GM23248 (cell line): Measurements from ENCODE around the gene NXPE4. TPM values are rescaled to one million over a fixed set of nuclear protein-coding genes. Genes with fewer than 3 reads are reported as not detected.
"Not testable (repeated sequence)": the region's sequence is repeated elsewhere in the genome, so short reads cannot be mapped to it uniquely, and the experiment has no call there.

ENCODE experiments used
- DNase-seq: peaks from one replicate; pipeline ENCODE4 v3.0.0-alpha.2; 2015
- H2AFZ ChIP-seq: fragments of 200-600 bp; sonication (generic); 2 replicates; pipeline ENCODE4 v1.6.1; 2016; ENCODE audit warnings: antibody characterized with exemption
- H3F3A ChIP-seq: fragments of 200-600 bp; sonication (generic); 2 replicates; pipeline ENCODE4 v1.6.1; 2016; ENCODE audit warnings: mild to moderate bottlenecking, antibody characterized with exemption, mixed run types; ENCODE audit not compliant: insufficient read depth
- H3K27ac ChIP-seq: fragments of 200-600 bp; sonication (generic); 2 replicates; pipeline ENCODE4 v1.5.1; 2016; ENCODE audit warnings: mild to moderate bottlenecking
- H3K27me3 ChIP-seq: fragments of 200-600 bp; sonication (generic); replicated peaks from 2 replicates; pipeline ENCODE4 v1.6.1; 2016; ENCODE audit warnings: mild to moderate bottlenecking; ENCODE audit not compliant: insufficient read depth
- H3K36me3 ChIP-seq: fragments of 200-600 bp; sonication (generic); 2 replicates; pipeline ENCODE4 v1.6.1; 2016; ENCODE audit warnings: low read depth, mild to moderate bottlenecking
- H3K4me1 ChIP-seq: fragments of 200-600 bp; sonication (generic); 2 replicates; pipeline ENCODE4 v1.6.1; 2016; ENCODE audit warnings: mild to moderate bottlenecking; ENCODE audit not compliant: insufficient read depth
- H3K4me2 ChIP-seq: fragments of 200-600 bp; sonication (generic); one replicate; pipeline ENCODE4 v1.6.1; 2016; ENCODE audit warnings: mild to moderate bottlenecking; ENCODE audit not compliant: unreplicated experiment
- H3K4me3 ChIP-seq: fragments of 200-600 bp; sonication (generic); 2 replicates; pipeline ENCODE4 v1.5.1; 2016; ENCODE audit warnings: mild to moderate bottlenecking
- H3K79me2 ChIP-seq: fragments of 200-600 bp; sonication (generic); 2 replicates; pipeline ENCODE4 v1.6.1; 2016; ENCODE audit warnings: mild to moderate bottlenecking; ENCODE audit not compliant: insufficient read depth
- H3K9ac ChIP-seq: fragments of 200-600 bp; sonication (generic); 2 replicates; pipeline ENCODE4 v1.6.1; 2016; ENCODE audit warnings: mild to moderate bottlenecking
- H3K9me2 ChIP-seq: fragments of 200-600 bp; sonication (generic); 2 replicates; pipeline ENCODE4 v1.6.1; 2016; ENCODE audit warnings: mixed run types, mild to moderate bottlenecking, moderate library complexity; ENCODE audit not compliant: insufficient read depth
- H3K9me3 ChIP-seq: fragments of 200-600 bp; sonication (generic); one replicate; pipeline ENCODE4 v1.6.1; 2017; ENCODE audit warnings: low read depth
- H4K20me1 ChIP-seq: fragments of 200-600 bp; sonication (generic); 2 replicates; pipeline ENCODE4 v1.6.0; 2016; ENCODE audit not compliant: insufficient read depth
- EZH2 ChIP-seq: fragments of 200-600 bp; sonication (generic); IDR thresholded peaks from 2 replicates; pipeline ENCODE4 v1.6.1; 2018; ENCODE audit warnings: antibody characterized with exemption, mild to moderate bottlenecking; ENCODE audit not compliant: insufficient read depth, poor library complexity, severe bottlenecking
- EZH2phosphoT487 ChIP-seq: fragments of 200-600 bp; sonication (generic); IDR thresholded peaks from 2 replicates; pipeline ENCODE4 v1.6.1; 2018; ENCODE audit warnings: antibody characterized with exemption, moderate library complexity, mild to moderate bottlenecking, low read depth; ENCODE audit not compliant: insufficient read depth
- WGBS, 2 experiments: methylation state at CpG; one replicate each; pipeline ENCODE4 v1.1.6; 2015 to 2017; ENCODE audit warnings: low lambda C conversion rate in 2 of 2, low coverage in 1 of 2; ENCODE audit errors: missing lambda C conversion rate in 2 of 2; 5-methylcytosine and 5-hydroxymethylcytosine counted together
- in situ Hi-C: fragments of 300-500 bp; cut with MboI; formaldehyde crosslinking; loops from 2 replicates; pipeline ENCODE4 v1.15.0; 2020
- polyA plus RNA-seq: library from polyadenylated mRNA; unstranded; fragments of >200 nt; fragmentation: Nextera tagmentation; extraction: Ambion mirVana; gene quantifications from 2 replicates; pipeline ENCODE4 v1.2.1, GENCODE V29; 2016
- total RNA-seq: library from RNA; depleted of rRNA; stranded (reverse); fragments of >200 nt; shearing (Covaris generic); gene quantifications from 2 replicates; pipeline ENCODE4 v1.2.3, GENCODE V29; 2014

Gene NXPE4
- total and polyA plus RNA-seq, 2 experiments from 2014 or later = not detected

DNA sequence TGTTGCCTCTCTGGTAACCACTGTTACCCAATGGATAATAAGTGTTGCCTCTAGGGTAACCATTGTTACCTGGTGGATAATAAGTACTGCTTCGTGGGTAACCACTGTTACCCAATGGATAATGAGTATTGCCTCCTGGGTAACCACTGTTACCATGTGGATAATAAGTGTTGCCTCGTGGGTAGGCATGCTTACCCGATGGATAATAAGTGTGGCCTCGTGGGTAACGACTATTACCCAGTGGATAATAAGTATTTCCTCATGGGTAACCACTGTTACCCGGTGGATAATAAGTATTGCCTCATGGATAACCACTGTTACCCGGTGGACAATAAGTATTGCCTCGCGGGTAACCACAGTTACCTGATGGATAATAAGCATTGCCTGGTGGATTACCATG lies 13.8 kb upstream of the NXPE4 start:
- H3K4me3 ChIP-seq = no peak overlapping the region

DNA sequence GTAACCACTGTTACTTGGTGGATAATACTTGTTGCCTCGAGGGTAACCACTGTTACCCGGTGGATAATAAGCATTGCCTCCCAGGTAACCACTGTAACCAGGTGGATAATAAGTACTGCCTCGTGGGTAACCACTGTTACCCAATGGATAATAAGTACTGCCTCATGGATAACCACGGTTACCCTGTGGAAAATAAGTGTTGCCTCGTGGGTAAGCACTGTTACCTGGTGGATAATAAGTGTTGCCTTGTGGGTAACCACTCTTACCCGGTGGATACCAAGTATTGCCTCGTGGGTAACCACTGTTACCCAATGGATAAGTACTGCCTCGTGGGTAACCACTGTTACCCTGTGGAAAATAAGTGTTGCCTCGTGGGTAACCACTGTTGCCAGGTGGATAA lies 13.0 kb upstream of the NXPE4 start:
- not testable (repeated sequence) for H3K4me3 ChIP-seq

More for the DNA sequence above, 13.8 kb upstream of the NXPE4 start:
- Histone ChIP-seq H3K79me2 (no peaks in the 10 kb centered on the region), H3F3A (no peaks in the 10 kb centered on the region), H3K27me3 (no peaks in the 10 kb centered on the region), H3K36me3 (no peaks in the 10 kb centered on the region), H2AFZ (no peak overlapping the region), H3K27ac (no peak overlapping the region), H3K9me3 (no peaks in the 10 kb centered on the region), H3K9me2 (no peaks in the 10 kb centered on the region), H3K9ac (no peak overlapping the region), H3K4me1 (no peaks in the 10 kb centered on the region), H4K20me1 (no peaks in the 10 kb centered on the region), H3K4me2 (no peak overlapping the region)
- WGBS, 2 experiments = 67 to 71% methylated on average over 9 of the region's 9 CpGs
- DNase-seq = no peak
- in situ Hi-C loops = no loop called here
- no peak for TF ChIP-seq EZH2phosphoT487
- TF ChIP-seq EZH2 = no peak

DNA sequence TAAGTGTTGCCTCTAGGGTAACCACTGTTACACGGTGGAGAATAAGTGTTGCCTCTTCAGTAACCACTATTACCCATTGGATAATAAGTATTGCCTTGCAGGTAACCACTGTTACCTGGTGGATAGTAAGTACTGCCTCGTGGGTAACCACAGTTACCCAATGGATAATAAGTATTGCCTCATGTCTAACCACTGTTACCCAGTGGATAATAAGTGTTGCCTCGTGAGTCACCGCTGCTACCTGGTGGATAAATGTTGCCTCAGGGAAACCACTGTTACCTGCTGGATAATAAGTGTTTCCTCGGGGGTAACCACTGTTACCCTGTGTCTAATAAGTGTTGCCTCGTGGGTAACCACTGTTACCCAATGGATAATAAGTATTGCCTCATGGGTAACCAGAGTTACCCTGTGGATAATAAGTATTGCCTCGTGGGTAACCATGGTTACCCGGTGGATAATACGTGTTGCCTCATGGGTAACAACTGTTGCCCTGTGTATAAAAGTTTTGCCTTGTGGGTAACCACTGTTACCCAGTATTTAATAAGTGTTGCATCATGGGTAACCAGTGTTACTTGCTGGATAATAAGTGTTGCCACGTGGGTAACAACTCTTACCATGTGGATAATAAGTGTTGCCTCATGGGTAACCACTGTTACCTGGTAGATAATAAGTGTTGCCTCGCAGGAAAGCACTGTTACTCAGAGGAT lies 12.3 kb upstream of the NXPE4 start:
- no peaks in the 10 kb centered on the region for H3K9me2 ChIP-seq
- peak; percentile 5 for DNase-seq
- no peaks in the 10 kb centered on the region for H3K79me2 ChIP-seq
- in situ Hi-C loops = no loop called here
- WGBS, 2 experiments = 55 to 59% methylated on average over 11 of the region's 11 CpGs
- H3K4me3 ChIP-seq = no peak overlapping the region
- no peaks in the 10 kb centered on the region for H3K27me3 ChIP-seq
- H3K36me3 ChIP-seq = no peaks in the 10 kb centered on the region
- H4K20me1 ChIP-seq = no peaks in the 10 kb centered on the region
- TF ChIP-seq EZH2phosphoT487 = no peak
- no peak for TF ChIP-seq EZH2
- H3K27ac ChIP-seq = no peak overlapping the region
- no peaks in the 10 kb centered on the region for H3F3A ChIP-seq
- H3K4me1 ChIP-seq = no peaks in the 10 kb centered on the region
- no peaks in the 10 kb centered on the region for H3K9me3 ChIP-seq
- no peak overlapping the region for H3K4me2 ChIP-seq
- no peak overlapping the region for H3K9ac ChIP-seq
- H2AFZ ChIP-seq = no peak overlapping the region

More for the DNA sequence above, 13.0 kb upstream of the NXPE4 start:
- H3K9me3 ChIP-seq, H4K20me1 ChIP-seq, H3K9ac ChIP-seq, DNase-seq, H3K27ac ChIP-seq, H2AFZ ChIP-seq, H3K4me2 ChIP-seq, H3K36me3 ChIP-seq, H3F3A ChIP-seq, H3K27me3 ChIP-seq, H3K9me2 ChIP-seq, in situ Hi-C loops, H3K4me1 ChIP-seq, H3K79me2 ChIP-seq: not testable (repeated sequence)
- 35 to 52% methylated on average over 9 of the region's 9 CpGs for WGBS, 2 experiments

DNA sequence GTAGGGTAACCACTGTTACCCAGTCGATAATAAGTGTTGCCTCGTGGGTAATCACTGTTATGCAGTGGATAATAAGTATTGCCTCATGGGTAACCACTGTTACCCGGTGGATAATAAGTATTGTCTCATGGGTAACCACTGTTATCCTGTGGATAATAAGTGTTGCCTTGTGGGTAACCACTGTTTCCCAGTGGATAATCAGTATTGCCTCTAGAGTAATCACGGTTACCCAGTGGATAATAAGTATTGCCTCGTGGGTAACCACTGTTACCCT lies 11.2 kb upstream of the NXPE4 start:
- H3K27ac ChIP-seq, in situ Hi-C loops, H3K9me3 ChIP-seq, H3K79me2 ChIP-seq, DNase-seq, H3K9ac ChIP-seq, H3K4me3 ChIP-seq, H3K27me3 ChIP-seq, H3K4me2 ChIP-seq, H3F3A ChIP-seq, H3K9me2 ChIP-seq, H2AFZ ChIP-seq, H3K4me1 ChIP-seq, H3K36me3 ChIP-seq, H4K20me1 ChIP-seq: not testable (repeated sequence)
- 59 to 63% methylated on average over 5 of the region's 5 CpGs for WGBS, 2 experiments

DNA sequence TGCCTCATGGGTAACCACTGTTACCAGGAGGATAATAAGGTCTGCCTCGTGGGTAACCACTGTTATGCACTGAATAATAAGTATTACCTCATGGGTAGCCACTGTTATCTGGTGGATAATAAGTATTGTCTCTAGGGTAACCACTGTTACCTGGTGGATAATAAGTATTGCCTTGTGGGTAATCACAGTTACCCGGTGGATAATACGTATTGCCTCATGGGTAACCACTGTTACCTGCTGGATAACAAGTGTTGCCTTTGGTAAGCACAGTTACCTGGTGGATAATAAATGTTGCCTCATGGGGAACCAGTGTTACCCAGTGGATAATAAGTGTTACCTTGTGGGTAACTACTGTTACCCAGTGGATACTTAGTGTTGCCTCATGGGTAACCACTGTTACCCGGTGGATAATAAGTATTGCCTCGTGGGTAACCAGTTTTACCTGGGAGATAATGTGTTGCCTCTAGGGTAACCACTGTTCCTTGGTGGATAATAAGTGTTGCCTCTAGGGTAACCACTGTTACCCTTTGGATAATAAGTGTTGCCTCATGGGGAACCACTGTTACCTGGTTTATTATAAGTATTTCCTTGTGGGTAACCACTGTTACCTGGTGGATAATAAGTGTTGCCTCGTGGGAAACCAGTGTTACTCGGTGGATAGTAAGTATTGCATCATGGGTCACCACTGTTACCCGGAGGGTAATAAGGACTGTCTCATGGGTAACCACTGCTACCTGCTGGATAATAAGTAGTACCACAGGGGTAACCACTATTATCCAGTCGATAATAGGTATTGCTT lies 10.6 kb upstream of the NXPE4 start:
- Histone ChIP-seq H3K9ac (no peak overlapping the region), H3K4me2 (no peak overlapping the region), H3K27ac (no peak overlapping the region), H3K9me3 (no peaks in the 10 kb centered on the region), H3K4me3 (no peak overlapping the region), H3K79me2 (no peaks in the 10 kb centered on the region), H3F3A (no peaks in the 10 kb centered on the region), H3K4me1 (no peaks in the 10 kb centered on the region), H4K20me1 (no peaks in the 10 kb centered on the region), H3K27me3 (no peaks in the 10 kb centered on the region), H2AFZ (no peak overlapping the region), H3K36me3 (no peaks in the 10 kb centered on the region), H3K9me2 (no peaks in the 10 kb centered on the region)
- in situ Hi-C loops = no loop called here
- WGBS, 2 experiments = 51 to 57% methylated on average over 9 of the region's 9 CpGs
- DNase-seq = peak; percentile 34
- TF ChIP-seq EZH2phosphoT487 = no peak
- TF ChIP-seq EZH2 = no peak
